ENCODE results near the gene SLC35B2. TPM values are rescaled to one million over a fixed set of nuclear protein-coding genes. Genes with fewer than 3 reads are reported as not detected.

Gene SLC35B2
- total and polyA plus RNA-seq, 9 of the 15 experiments (the other 6 are each of a cell fraction or from before 2014, with no cell fraction given) = 14.5 to 59.1 (median 47.1) TPM

DNA sequence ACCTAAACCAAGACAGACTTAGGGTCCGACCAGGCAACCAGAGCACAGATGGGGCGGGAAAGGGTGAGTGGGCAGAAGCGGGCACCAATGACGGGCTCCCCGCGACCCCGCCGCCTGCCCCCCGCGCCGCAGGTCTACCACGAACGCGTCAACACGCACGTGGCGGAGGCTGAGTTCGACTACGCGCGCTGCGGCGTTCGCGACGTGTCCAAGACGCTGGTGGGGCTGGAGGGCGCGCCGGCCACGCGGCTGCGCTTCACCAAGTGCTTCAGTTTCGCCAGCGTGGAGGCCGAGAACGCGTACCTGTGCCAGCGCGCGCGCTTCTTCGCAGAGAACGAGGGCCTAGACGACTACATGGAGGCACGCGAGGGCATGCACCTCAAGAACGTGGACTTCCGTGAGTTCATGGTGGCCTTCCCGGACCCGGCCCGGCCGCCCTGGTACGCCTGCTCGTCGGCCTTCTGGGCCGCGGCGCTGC, 18.0 kb upstream of the SLC35B2 start:
- no peaks in the 10 kb centered on the region for H3K79me2 ChIP-seq (ENCODE audit: control insufficient read depth, insufficient read depth, low read length)
- DNase-seq (ENCODE audit: extremely low read depth in 1 of 4, low spot score in 3 of 4) (no peak), ATAC-seq (no peak), FAIRE-seq (no peak)
- H3K9me3 ChIP-seq (replicated peaks; ENCODE audit: control insufficient read depth, insufficient read depth, low read depth, low read length) = no peaks in the 10 kb centered on the region
- peaks cover 0 to 33% of the 10 kb centered on the region in 2 experiments; a peak in 2 of 5 replicates for H3K4me1 ChIP-seq (replicated peaks in 1 of 2; ENCODE audit: control insufficient read depth in 2 of 2, insufficient read depth in 2 of 2, low read length in 2 of 2)
- peaks cover 16% of the 10 kb centered on the region for H4K20me1 ChIP-seq (replicated peaks; ENCODE audit: control insufficient read depth, insufficient read depth, low read length)
- WGBS (ENCODE audit: insufficient coverage, low coverage, missing lambda C conversion rate) = 80% methylated on average over 45 of the region's 59 CpGs
- intact Hi-C loops (cut with micrococcal nuclease) (no loop called here), in situ Hi-C loops (cut with MboI) (no loop called here)
- H3K4me3 ChIP-seq = no peak overlapping the region
- POLR2A ChIA-PET = interaction anchor here (0.6 to 1.9 kb wide), 4 partner anchors 17 to 87 kb away, joined by 3 to 6 read pairs (median 4); no protein-coding TSS in a partner anchor
- no peaks in the 10 kb centered on the region for H3K36me3 ChIP-seq (ENCODE audit: control insufficient read depth, insufficient read depth, low read length)
- peaks cover 69 to 87% of the 10 kb centered on the region in 2 experiments; a peak in 4 of 5 replicates for H3K27me3 ChIP-seq (ENCODE audit: control insufficient read depth in 2 of 2, insufficient read depth in 2 of 2, low read length in 2 of 2)
- TF ChIP-seq ZNF347 (CRISPR knock-in tag; IDR thresholded peaks at IDR 0.05; ENCODE audit: low read depth) (no peak), HNRNPL (IDR thresholded peaks at IDR 0.05; ENCODE audit: low read depth, low read length) (0 out of 2 replicates have a peak, but pooled peaks have one; percentile 31), ZNF282 (CRISPR knock-in tag; IDR thresholded peaks at IDR 0.05) (0 out of 2 replicates have a peak, but pooled peaks have one; percentile 30)
- TF ChIP-seq, protein P1, sequence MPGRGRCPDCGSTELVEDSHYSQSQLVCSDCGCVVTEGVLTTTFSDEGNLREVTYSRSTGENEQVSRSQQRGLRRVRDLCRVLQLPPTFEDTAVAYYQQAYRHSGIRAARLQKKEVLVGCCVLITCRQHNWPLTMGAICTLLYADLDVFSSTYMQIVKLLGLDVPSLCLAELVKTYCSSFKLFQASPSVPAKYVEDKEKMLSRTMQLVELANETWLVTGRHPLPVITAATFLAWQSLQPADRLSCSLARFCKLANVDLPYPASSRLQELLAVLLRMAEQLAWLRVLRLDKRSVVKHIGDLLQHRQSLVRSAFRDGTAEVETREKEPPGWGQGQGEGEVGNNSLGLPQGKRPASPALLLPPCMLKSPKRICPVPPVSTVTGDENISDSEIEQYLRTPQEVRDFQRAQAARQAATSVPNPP (IDR thresholded peaks at IDR 0.05; ENCODE audit: borderline replicate concordance, insufficient read depth, insufficient read length) = no peak
- no TSS peak for BruUV-seq (replicated peaks)
- H3K4me2 ChIP-seq (ENCODE audit: insufficient read depth, low read length) = no peak overlapping the region
- H3K9ac ChIP-seq (ENCODE audit: insufficient read depth in 1 of 2, low read depth in 2 of 2, low read length in 2 of 2) = no peak overlapping the region
- CTCF ChIA-PET (ENCODE audit: low intra/inter-chr PET ratio) = no interaction called here
- H2AFZ ChIP-seq (ENCODE audit: low read depth, low read length) = no peak overlapping the region
- H3K9me1 ChIP-seq (ENCODE audit: control insufficient read depth, insufficient read depth, low read length) = peaks cover 4% of the 10 kb centered on the region
- no peak overlapping the region for H3K27ac ChIP-seq (ENCODE audit: extremely low read depth, low read depth, low read length)

Data from K562 (cell line).